Peyer's patch (tissue), 4 donors: ENCODE results near the gene RANBP1.

Source experiments
- CTCF ChIP-seq, 6 experiments: fragments of 450-650 bp in 4 of 6; fragments of 200-600 bp in 2 of 6; sonication (generic) in 1 of 6; IDR thresholded peaks; one replicate each; pipeline ENCODE4 v1.5.1; 2017 to 2019; ENCODE audit warnings: antibody characterized with exemption in 6 of 6, mild to moderate bottlenecking in 3 of 6, moderate library complexity in 1 of 6
- POLR2A ChIP-seq, 2 donors: fragments of 450-650 bp; IDR thresholded peaks; one replicate each; pipeline ENCODE4 v1.5.1; 2017; ENCODE audit warnings: antibody characterized with exemption in 2 of 2, mild to moderate bottlenecking in 2 of 2, moderate library complexity in 2 of 2

GRCh38 chr22:20158391-20159036 is 42.6 kb downstream of the RANBP1 start:
- TF ChIP-seq CTCF (IDR thresholded peaks at IDR 0.05), result no peak
- no peak for TF ChIP-seq POLR2A (IDR thresholded peaks at IDR 0.05)
